ENCODE data around the gene LGR4.

- TF ChIP-seq EZH2 (IDR thresholded peaks at IDR 0.05; ENCODE audit: insufficient read depth, poor library complexity, severe bottlenecking) = no peak
- TF ChIP-seq EZH2phosphoT487 (IDR thresholded peaks at IDR 0.05; ENCODE audit: insufficient read depth, low read depth) = no peak
Observed at GRCh38 chr11:27477243-27477642, 4.7 kb upstream of the LGR4 start.
